Keratinocyte (primary cell): ENCODE results near the gene NFASC. TPM values are rescaled to one million over a fixed set of nuclear protein-coding genes. Genes with fewer than 3 reads are reported as not detected.

Experiments used
- DNase-seq: peaks from one replicate; pipeline ENCODE4 v3.0.0-alpha.2; 2011; ENCODE audit warnings: low read depth, missing footprints, low spot score
- FAIRE-seq: peaks from 2 replicates; lab custom pipeline; 2011; peaks lifted over from hg19 to GRCh38; lab: Jason Lieb, UNC
- H2AFZ ChIP-seq: 2 replicates; pipeline ENCODE4 v1.6.0; 2012; ENCODE audit warnings: low read length, control low read depth, inconsistent platforms; ENCODE audit not compliant: control insufficient read depth
- H3K27ac ChIP-seq: 2 replicates; pipeline ENCODE4 v1.5.1; 2011; ENCODE audit warnings: low read length; ENCODE audit not compliant: control insufficient read depth, insufficient read depth
- H3K27me3 ChIP-seq: 3 replicates; pipeline ENCODE4 v1.6.0; 2011; ENCODE audit warnings: low read length; ENCODE audit not compliant: control insufficient read depth, insufficient read depth; ENCODE audit errors: extremely low read depth
- H3K36me3 ChIP-seq, 2 experiments: 2 replicates in 1 of 2; 3 replicates in 1 of 2; pipeline ENCODE4 v1.5.1; 2011; ENCODE audit warnings: low read length in 2 of 2, mild to moderate bottlenecking in 1 of 2; ENCODE audit not compliant: control insufficient read depth in 2 of 2, insufficient read depth in 2 of 2; ENCODE audit errors: extremely low read depth in 1 of 2
- H3K4me1 ChIP-seq: 3 replicates; pipeline ENCODE4 v1.5.1; 2011; ENCODE audit warnings: low read length; ENCODE audit not compliant: control insufficient read depth, insufficient read depth; ENCODE audit errors: extremely low read depth
- H3K4me2 ChIP-seq: 3 replicates; pipeline ENCODE4 v1.6.0; 2011; ENCODE audit warnings: low read depth, low read length; ENCODE audit not compliant: control insufficient read depth, insufficient read depth; ENCODE audit errors: extremely low read depth
- H3K4me3 ChIP-seq, 3 experiments: fragments of 200-600 bp in 1 of 3; sonication (generic) in 1 of 3; 2 replicates in 2 of 3; 3 replicates in 1 of 3; pipeline ENCODE4 v1.5.1; 2011 to 2016; ENCODE audit warnings: low read length in 3 of 3, mild to moderate bottlenecking in 3 of 3, control low read depth in 2 of 3, inconsistent platforms in 1 of 3, low read depth in 1 of 3, mixed read lengths in 1 of 3, mixed run types in 1 of 3, moderate library complexity in 1 of 3; ENCODE audit not compliant: control insufficient read depth in 2 of 3, insufficient read depth in 2 of 3; ENCODE audit errors: extremely low read depth in 1 of 3
- H3K79me2 ChIP-seq: 2 replicates; pipeline ENCODE4 v1.6.0; 2012; ENCODE audit warnings: low read length; ENCODE audit not compliant: control insufficient read depth, insufficient read depth
- H3K9ac ChIP-seq: 3 replicates; pipeline ENCODE4 v1.6.0; 2011; ENCODE audit warnings: low read length; ENCODE audit not compliant: control insufficient read depth, insufficient read depth; ENCODE audit errors: extremely low read depth
- H3K9me1 ChIP-seq: 3 replicates; pipeline ENCODE4 v1.6.0; 2011; ENCODE audit warnings: low read length; ENCODE audit not compliant: control insufficient read depth, insufficient read depth; ENCODE audit errors: extremely low read depth
- H3K9me3 ChIP-seq: 2 replicates; pipeline ENCODE4 v1.5.1; 2012; ENCODE audit warnings: low read depth, low read length; ENCODE audit not compliant: control insufficient read depth
- H4K20me1 ChIP-seq: 3 replicates; pipeline ENCODE4 v1.6.0; 2011; ENCODE audit warnings: low read length; ENCODE audit not compliant: control insufficient read depth, insufficient read depth; ENCODE audit errors: extremely low read depth
- EZH2 ChIP-seq: IDR thresholded peaks from one replicate; pipeline ENCODE4 v1.6.1; 2012; ENCODE audit warnings: inconsistent platforms, mild to moderate bottlenecking, low read length, moderate library complexity
- dilution Hi-C: fragments of 300-500 bp; cut with MboI; formaldehyde crosslinking; loops from one replicate; pipeline ENCODE4 v1.7.0; 2020; ENCODE audit warnings: low sequenced_read_pairs; ENCODE audit not compliant: extremely low pct_ligation_motif_present
- polyA plus RNA-seq, 5 experiments: library from polyadenylated mRNA; depleted of rRNA in 3 of 5; stranded (reverse) in 3 of 5; stranded (forward) in 1 of 5; unstranded in 1 of 5; fragments of >200 nt; gene quantifications; 1 replicate in 1 of 5; 2 replicates in 3 of 5; 3 replicates in 1 of 5; pipeline versions ENCODE4 v1.2.1 to v1.2.3, GENCODE V29; 2011 to 2012; ENCODE audit warnings: missing spikeins in 2 of 5, low read depth in 1 of 5, low replicate concordance in 1 of 5
- TF ChIP-seq, protein P1 (sequence below), 3 experiments: IDR thresholded peaks in 1 of 3; conservative IDR thresholded peaks in 1 of 3; optimal IDR thresholded peaks in 1 of 3; 2 replicates in 2 of 3; 3 replicates in 1 of 3; pipeline versions ENCODE3 to v1.5.1; 2011; ENCODE audit warnings: low read length in 3 of 3, mild to moderate bottlenecking in 3 of 3, moderate library complexity in 2 of 3, control low read depth in 1 of 3, inconsistent platforms in 1 of 3; ENCODE audit not compliant: insufficient read depth in 2 of 3; ENCODE audit errors: extremely low read depth in 1 of 3

Gene NFASC
- polyA plus RNA-seq, 1 donor (not counting 4 experiments of a cell fraction or from before 2014, with no cell fraction given) = 4.3 TPM

DNA sequence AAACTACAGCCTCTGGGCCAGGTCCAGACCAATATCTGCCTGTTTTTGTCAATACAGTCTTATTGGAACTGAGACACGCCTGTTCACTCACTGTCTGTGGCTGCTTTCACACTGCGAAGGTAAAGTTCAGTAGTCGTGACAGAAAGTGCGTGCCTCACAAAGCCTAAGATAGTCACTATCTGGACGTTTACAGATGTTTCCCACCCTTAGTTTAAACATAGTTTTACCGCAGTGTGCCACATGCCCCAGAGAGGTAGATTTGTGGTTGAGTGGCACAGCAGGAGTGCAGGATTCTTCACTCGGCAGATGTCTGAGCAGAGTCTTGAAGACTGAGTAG, 61.9 kb downstream of the NFASC start:
- no peak for FAIRE-seq
- Histone ChIP-seq H3K4me1 (no peaks in the 10 kb centered on the region), H3K27me3 (no peaks in the 10 kb centered on the region), H3K36me3 (no peaks in the 10 kb centered on the region), H3K4me2 (no peak overlapping the region), H3K9me3 (no peaks in the 10 kb centered on the region), H3K27ac (no peak overlapping the region), H3K9ac (no peak overlapping the region), H2AFZ (no peak overlapping the region), H3K79me2 (no peaks in the 10 kb centered on the region), H4K20me1 (no peaks in the 10 kb centered on the region), H3K9me1 (no peaks in the 10 kb centered on the region), H3K4me3 (no peak overlapping the region)
- dilution Hi-C loops = no loop called here
- DNase-seq = no peak
- TF ChIP-seq, protein P1, sequence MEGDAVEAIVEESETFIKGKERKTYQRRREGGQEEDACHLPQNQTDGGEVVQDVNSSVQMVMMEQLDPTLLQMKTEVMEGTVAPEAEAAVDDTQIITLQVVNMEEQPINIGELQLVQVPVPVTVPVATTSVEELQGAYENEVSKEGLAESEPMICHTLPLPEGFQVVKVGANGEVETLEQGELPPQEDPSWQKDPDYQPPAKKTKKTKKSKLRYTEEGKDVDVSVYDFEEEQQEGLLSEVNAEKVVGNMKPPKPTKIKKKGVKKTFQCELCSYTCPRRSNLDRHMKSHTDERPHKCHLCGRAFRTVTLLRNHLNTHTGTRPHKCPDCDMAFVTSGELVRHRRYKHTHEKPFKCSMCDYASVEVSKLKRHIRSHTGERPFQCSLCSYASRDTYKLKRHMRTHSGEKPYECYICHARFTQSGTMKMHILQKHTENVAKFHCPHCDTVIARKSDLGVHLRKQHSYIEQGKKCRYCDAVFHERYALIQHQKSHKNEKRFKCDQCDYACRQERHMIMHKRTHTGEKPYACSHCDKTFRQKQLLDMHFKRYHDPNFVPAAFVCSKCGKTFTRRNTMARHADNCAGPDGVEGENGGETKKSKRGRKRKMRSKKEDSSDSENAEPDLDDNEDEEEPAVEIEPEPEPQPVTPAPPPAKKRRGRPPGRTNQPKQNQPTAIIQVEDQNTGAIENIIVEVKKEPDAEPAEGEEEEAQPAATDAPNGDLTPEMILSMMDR (optimal IDR thresholded peaks at IDR 0.05 in 1 of 3, IDR thresholded peaks at IDR 0.05 in 1 of 3, conservative IDR thresholded peaks at IDR 0.05 in 1 of 3; ENCODE audit: extremely low read depth in 1 of 3, insufficient read depth in 2 of 3, low read length in 3 of 3) = no peak
- no peak for TF ChIP-seq EZH2

GRCh38 chr1:204935155-204935554, 64.5 kb downstream of the NFASC start:
- DNase-seq = no peak
- no peak for FAIRE-seq
- Histone ChIP-seq H2AFZ (no peak overlapping the region), H3K4me3 (no peak overlapping the region), H3K9me1 (no peaks in the 10 kb centered on the region), H3K79me2 (no peaks in the 10 kb centered on the region), H3K36me3 (no peaks in the 10 kb centered on the region), H3K4me2 (no peak overlapping the region), H4K20me1 (no peaks in the 10 kb centered on the region), H3K4me1 (no peaks in the 10 kb centered on the region), H3K27ac (no peak overlapping the region), H3K9me3 (no peaks in the 10 kb centered on the region), H3K9ac (no peak overlapping the region), H3K27me3 (no peaks in the 10 kb centered on the region)
- TF ChIP-seq, protein P1 (optimal IDR thresholded peaks at IDR 0.05 in 1 of 3, IDR thresholded peaks at IDR 0.05 in 1 of 3, conservative IDR thresholded peaks at IDR 0.05 in 1 of 3; ENCODE audit: extremely low read depth in 1 of 3, insufficient read depth in 2 of 3, low read length in 3 of 3) = no peak
- no peak for TF ChIP-seq EZH2
- dilution Hi-C loops = no loop called here
